Measurements from ENCODE around the gene TUBG1. TPM values are rescaled to one million over a fixed set of nuclear protein-coding genes. Genes with fewer than 3 reads are reported as not detected.

TUBG1 gene
- total and polyA plus RNA-seq, 2 of the 8 experiments (the other 6 are each of a cell fraction or from before 2014, with no cell fraction given) = 109 to 208 TPM

DNA sequence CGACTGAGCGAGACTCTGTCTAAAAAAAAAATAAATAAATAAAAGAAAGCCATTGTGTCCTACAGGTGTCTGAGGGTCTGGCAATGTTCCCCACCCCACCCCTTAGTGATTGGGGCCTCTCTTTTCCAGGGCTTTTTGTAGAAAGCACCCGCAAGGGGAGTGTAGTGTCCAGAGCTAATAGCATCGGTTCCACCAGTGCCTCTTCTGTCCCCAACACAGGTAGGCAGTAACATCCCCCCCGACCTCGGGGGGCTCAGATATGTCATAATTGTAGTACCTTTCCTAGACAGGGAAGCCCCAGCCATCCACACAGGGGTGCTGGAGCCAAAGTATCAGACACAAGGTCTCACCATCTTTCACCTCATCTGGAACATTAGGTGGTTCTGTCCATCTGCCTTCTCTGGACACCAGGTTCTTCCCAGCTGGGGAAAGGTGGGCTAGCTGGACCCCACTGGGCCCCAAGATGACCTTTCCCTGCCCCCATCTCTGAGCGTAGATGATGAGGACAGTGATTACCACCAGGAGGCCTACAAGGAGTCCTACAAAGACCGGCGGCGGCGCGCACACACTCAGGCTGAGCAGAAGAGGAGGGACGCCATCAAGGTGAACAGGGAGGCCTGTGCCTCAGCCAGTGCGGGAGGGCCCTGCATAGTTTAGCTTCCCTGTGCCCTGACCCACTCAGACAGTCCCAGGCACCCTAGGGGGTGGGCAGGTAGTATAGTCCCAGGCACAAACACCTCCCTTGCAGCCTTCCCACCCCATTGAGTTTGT is 41.0 kb upstream of the TUBG1 start:
- Histone ChIP-seq H4K8ac (ENCODE audit: extremely low read depth, insufficient read depth, low read length) (no peak overlapping the region; the same call in none of the 2 replicates), H4K20me1 (replicated peaks in 1 of 2; ENCODE audit: control insufficient read depth in 1 of 2, insufficient read depth in 2 of 2, low read length in 2 of 2) (no peaks in the 10 kb centered on the region), H3K4me1 (replicated peaks in 1 of 4; ENCODE audit: control insufficient read depth in 3 of 4, insufficient read depth in 4 of 4, low read length in 3 of 4) (peaks cover 0 to 11% (median 2%) of the 10 kb centered on the region in 4 experiments; a peak in 4 of 7 replicates), H3K56ac (replicated peaks; ENCODE audit: insufficient read length, low read depth, low read length) (no peak overlapping the region), H3K4ac (replicated peaks; ENCODE audit: insufficient read length, low read depth, low read length) (no peak overlapping the region), H2BK15ac (ENCODE audit: low read length) (no peak overlapping the region), H3K27ac (ENCODE audit: low read depth, low read length) (no peak overlapping the region), H3K4me2 (ENCODE audit: insufficient read depth in 1 of 2, low read depth in 2 of 2, low read length in 2 of 2) (no peak overlapping the region; a peak in 1 of 4 replicates), H3K9me3 (ENCODE audit: insufficient read depth in 2 of 2, low read depth in 1 of 2, low read length in 1 of 2) (no peaks in the 10 kb centered on the region), H2BK120ac (replicated peaks; ENCODE audit: low read depth, low read length) (no peak overlapping the region), H2BK12ac (ENCODE audit: low read depth, low read length) (no peak overlapping the region), H2AK5ac (ENCODE audit: low read depth, low read length) (no peak overlapping the region), H3K27me3 (replicated peaks in 1 of 4; ENCODE audit: control insufficient read depth in 3 of 4, extremely low read depth in 1 of 4, insufficient read depth in 3 of 4, low read length in 3 of 4) (no peaks in the 10 kb centered on the region), H3K79me2 (ENCODE audit: control insufficient read depth in 1 of 2, insufficient read depth in 2 of 2, low read length in 2 of 2) (peaks cover 3 to 9% of the 10 kb centered on the region in 2 experiments; a peak in 3 of 4 replicates), H3K79me1 (ENCODE audit: low read depth, low read length) (peaks cover 7% of the 10 kb centered on the region; the same call in 1 of the 2 replicates), H2BK5ac (ENCODE audit: low read depth, low read length) (no peak overlapping the region), H3K9ac (replicated peaks in 1 of 4; ENCODE audit: extremely low read depth in 1 of 4, low read depth in 3 of 4, low read length in 3 of 4) (no peak overlapping the region), H4K91ac (replicated peaks; ENCODE audit: insufficient read length, low read length) (no peak overlapping the region), H3K23ac (ENCODE audit: insufficient read length) (no peak overlapping the region), H4K5ac (ENCODE audit: insufficient read length, low read depth, low read length) (no peak overlapping the region), H3K14ac (ENCODE audit: insufficient read length) (no peak overlapping the region), H3K36me3 (ENCODE audit: control insufficient read depth in 2 of 4, insufficient read depth in 4 of 4, low read length in 3 of 4) (peaks cover 34 to 57% (median 52%) of the 10 kb centered on the region in 4 experiments), H2BK20ac (ENCODE audit: low read length) (no peak overlapping the region), H3K4me3 (ENCODE audit: extremely low read depth in 1 of 4, insufficient read depth in 2 of 4, low read depth in 3 of 4, low read length in 4 of 4) (no peak overlapping the region), H2AFZ (ENCODE audit: low read length) (no peak overlapping the region), H3K23me2 (ENCODE audit: low read depth, low read length) (peaks cover 10% of the 10 kb centered on the region), H3K18ac (ENCODE audit: extremely low read depth, low read length) (no peak overlapping the region)
- WGBS, 2 experiments (ENCODE audit: extremely low coverage in 1 of 2, insufficient coverage in 1 of 2, insufficient read length in 1 of 2, insufficient replicate concordance in 2 of 2, low coverage in 1 of 2, low lambda C conversion rate in 2 of 2, missing lambda C conversion rate in 1 of 2) = 90% methylated on average over 14 of the region's 14 CpGs; no CpG with 5 or more reads in 1 of the 2 experiments
- DNase-seq (ENCODE audit: low read depth in 1 of 2, low spot score in 2 of 2) = no peak
- CTCF ChIA-PET (ENCODE audit: partially characterized antibody) = interaction anchor here (0.6 to 3.9 kb wide), 7 partner anchors 9 to 115 kb away, joined by 3 to 22 read pairs (median 4); partner anchors contain the start of genes HSD17B1 and PSMC3IP
- POLR2A ChIA-PET (ENCODE audit: partially characterized antibody) = interaction anchor here (0.5 to 8.1 kb wide), 4 partner anchors 7 to 188 kb away, joined by 3 to 74 read pairs (median 10); partner anchors contain the start of genes PLEKHH3 and PSMC3IP
- FAIRE-seq = no peak
- no peak for TF ChIP-seq RFX5 (IDR thresholded peaks at IDR 0.05; ENCODE audit: borderline replicate concordance, low read depth, low read length)
- TF ChIP-seq, protein P1, sequence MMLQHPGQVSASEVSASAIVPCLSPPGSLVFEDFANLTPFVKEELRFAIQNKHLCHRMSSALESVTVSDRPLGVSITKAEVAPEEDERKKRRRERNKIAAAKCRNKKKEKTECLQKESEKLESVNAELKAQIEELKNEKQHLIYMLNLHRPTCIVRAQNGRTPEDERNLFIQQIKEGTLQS (IDR thresholded peaks at IDR 0.05; ENCODE audit: insufficient read depth, low read depth, low read length) = no peak
- no peak for TF ChIP-seq JUND (IDR thresholded peaks at IDR 0.05; ENCODE audit: low read length)
- TF ChIP-seq, protein P2, sequence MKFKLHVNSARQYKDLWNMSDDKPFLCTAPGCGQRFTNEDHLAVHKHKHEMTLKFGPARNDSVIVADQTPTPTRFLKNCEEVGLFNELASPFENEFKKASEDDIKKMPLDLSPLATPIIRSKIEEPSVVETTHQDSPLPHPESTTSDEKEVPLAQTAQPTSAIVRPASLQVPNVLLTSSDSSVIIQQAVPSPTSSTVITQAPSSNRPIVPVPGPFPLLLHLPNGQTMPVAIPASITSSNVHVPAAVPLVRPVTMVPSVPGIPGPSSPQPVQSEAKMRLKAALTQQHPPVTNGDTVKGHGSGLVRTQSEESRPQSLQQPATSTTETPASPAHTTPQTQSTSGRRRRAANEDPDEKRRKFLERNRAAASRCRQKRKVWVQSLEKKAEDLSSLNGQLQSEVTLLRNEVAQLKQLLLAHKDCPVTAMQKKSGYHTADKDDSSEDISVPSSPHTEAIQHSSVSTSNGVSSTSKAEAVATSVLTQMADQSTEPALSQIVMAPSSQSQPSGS (IDR thresholded peaks at IDR 0.05; ENCODE audit: low read length) = no peak
- TF ChIP-seq CEBPB (IDR thresholded peaks at IDR 0.05; ENCODE audit: low read depth, low read length) = no peak
- TF ChIP-seq TAF7 (optimal IDR thresholded peaks at IDR 0.05; ENCODE audit: borderline replicate concordance, low read depth, low read length) = no peak
- TF ChIP-seq SIX5 (IDR thresholded peaks at IDR 0.05; ENCODE audit: low read depth, low read length) = no peak
- TF ChIP-seq EZH2 (IDR thresholded peaks at IDR 0.05; ENCODE audit: low read depth, low read length, severe bottlenecking) = no peak

Measured in H1 (cell line).